ENCODE data around the gene RAB13.
A peak's percentile ranks its signal among the peaks of the same experiment; 100 is the strongest.
"Not testable (repeated sequence)": the region's sequence is repeated elsewhere in the genome, so short reads cannot be mapped to it uniquely, and the experiment has no call there.

The RAB13 gene

DNA sequence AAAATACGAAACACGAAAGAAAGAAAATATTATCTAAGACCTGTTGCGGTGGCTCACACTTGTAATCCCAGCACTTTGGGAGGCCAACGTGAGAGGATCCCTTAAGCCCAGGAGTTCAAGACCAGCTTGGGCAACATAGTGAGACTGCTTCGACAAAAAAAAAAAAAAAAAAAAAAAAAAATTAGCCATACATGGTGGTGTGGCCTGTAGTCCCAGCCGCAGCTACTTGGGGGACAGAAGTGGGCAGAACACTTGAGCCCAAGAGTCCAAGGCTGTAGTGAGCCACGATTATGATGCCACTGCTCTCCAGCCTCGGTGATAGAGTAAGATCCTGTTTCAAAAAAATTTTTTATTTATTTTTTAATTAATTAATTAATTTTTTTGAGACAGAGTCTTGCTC, 1.5 kb upstream of the RAB13 start:
- TF ChIP-seq EZH2 (optimal IDR thresholded peaks at IDR 0.05; ENCODE audit: low read depth, low read length): no peak
- TF ChIP-seq EZH2phosphoT487 (IDR thresholded peaks at IDR 0.05; ENCODE audit: low read length): no peak
- TF ChIP-seq, protein P1, sequence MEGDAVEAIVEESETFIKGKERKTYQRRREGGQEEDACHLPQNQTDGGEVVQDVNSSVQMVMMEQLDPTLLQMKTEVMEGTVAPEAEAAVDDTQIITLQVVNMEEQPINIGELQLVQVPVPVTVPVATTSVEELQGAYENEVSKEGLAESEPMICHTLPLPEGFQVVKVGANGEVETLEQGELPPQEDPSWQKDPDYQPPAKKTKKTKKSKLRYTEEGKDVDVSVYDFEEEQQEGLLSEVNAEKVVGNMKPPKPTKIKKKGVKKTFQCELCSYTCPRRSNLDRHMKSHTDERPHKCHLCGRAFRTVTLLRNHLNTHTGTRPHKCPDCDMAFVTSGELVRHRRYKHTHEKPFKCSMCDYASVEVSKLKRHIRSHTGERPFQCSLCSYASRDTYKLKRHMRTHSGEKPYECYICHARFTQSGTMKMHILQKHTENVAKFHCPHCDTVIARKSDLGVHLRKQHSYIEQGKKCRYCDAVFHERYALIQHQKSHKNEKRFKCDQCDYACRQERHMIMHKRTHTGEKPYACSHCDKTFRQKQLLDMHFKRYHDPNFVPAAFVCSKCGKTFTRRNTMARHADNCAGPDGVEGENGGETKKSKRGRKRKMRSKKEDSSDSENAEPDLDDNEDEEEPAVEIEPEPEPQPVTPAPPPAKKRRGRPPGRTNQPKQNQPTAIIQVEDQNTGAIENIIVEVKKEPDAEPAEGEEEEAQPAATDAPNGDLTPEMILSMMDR (IDR thresholded peaks at IDR 0.05; ENCODE audit: low read length): no peak
- no peaks in the 10 kb centered on the region for H3K9me3 ChIP-seq (replicated peaks; ENCODE audit: insufficient read depth, low read length)
- H3K27ac ChIP-seq (ENCODE audit: low read length): peak overlapping the region; percentile 77; the same call in 1 of the 2 replicates
- peak overlapping the region; percentile 85; the same call in 1 of the 2 replicates for H3K4me2 ChIP-seq (ENCODE audit: low read depth, low read length)
- H3K36me3 ChIP-seq (replicated peaks; ENCODE audit: insufficient read depth, low read length): peaks cover 13% of the 10 kb centered on the region
- peaks cover 26% of the 10 kb centered on the region for H3F3A ChIP-seq (ENCODE audit: insufficient read depth, low read length)
- H3K27me3 ChIP-seq (replicated peaks; ENCODE audit: insufficient read depth, low read length): peaks cover 5% of the 10 kb centered on the region; the same call in 1 of the 2 replicates
- H4K20me1 ChIP-seq (ENCODE audit: insufficient read depth, low read length): no peaks in the 10 kb centered on the region
- peak overlapping the region; percentile 48 for H3K4me3 ChIP-seq (ENCODE audit: low read length)
- no peaks in the 10 kb centered on the region for H3K9me2 ChIP-seq (replicated peaks; ENCODE audit: insufficient read depth, low read length)
- peak overlapping the region; percentile 35; the same call in 1 of the 2 replicates for H3K9ac ChIP-seq (ENCODE audit: low read length)
- H3K4me1 ChIP-seq (ENCODE audit: low read length): peaks cover 13% of the 10 kb centered on the region
- no peak for DNase-seq
- peaks cover 20% of the 10 kb centered on the region for H3K79me2 ChIP-seq (ENCODE audit: low read length)
- H2AFZ ChIP-seq (ENCODE audit: low read length): peak overlapping the region; percentile 90

DNA sequence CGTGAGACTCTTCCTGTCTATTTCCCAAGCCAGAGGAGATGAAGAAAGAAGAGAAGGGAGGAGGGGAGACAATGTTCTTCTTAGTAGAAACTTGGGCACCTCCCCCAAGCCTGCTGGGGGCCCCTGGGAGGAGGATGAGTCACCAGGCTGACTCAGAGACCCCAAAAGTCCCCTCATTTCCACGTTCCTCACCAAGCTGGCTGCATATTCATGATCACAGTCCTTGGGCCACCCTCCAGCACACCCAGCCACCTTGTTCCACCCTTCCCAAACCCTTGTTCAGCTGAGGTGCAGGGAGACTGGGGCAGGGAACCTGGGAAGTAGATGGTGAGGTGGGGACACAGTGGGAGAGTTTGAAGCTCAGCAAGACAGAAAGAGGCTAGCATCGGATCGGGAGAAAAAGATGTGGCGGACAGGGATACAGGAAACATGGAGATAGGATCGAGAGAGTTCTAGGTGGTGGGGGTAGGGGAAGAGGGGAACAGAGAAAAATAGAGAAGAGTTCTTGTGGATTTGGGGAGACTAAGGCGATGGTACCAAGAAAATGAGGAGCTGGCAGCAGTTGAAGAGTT, 712 bp downstream of the RAB13 start:
- H3K4me1 ChIP-seq (ENCODE audit: low read length): 0 out of 2 replicates have a peak, but pooled peaks cover 2% of the 10 kb centered on the region

DNA sequence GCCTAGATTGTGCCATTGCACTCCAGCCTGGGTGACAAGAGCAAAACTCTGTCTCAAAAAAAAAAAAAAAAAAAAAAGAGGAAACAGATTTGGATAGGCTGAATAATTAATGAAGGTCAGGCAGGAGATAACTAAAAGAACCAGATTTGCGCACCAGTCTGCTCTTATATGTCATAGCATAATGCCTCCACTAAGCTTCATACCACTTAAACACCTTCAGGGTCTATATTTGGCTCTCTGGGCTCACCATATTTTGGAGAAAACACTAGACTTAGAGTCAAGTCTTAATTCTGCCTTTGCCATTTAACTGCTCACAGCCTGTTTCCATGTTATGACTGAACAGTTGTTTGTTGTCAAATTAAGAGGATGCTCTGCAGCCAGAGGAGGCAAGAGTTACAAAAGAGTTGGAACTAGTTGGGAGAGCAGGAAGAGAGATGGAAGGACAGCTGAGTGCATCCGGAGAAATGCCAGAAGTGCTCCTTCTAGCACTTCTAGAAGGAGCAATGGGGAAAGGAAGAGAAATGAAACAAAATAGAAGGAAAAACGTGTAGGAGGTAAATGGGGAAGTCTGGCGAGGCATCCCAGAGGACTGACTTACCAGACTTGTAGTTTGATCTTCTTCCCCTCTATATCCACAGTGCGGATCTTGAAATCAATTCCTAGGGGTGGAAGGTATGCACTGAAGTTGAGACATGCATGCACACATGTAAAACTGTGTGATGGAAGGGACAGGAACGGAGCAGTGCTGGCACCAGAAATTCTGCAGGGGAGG, 1.8 kb downstream of the RAB13 start:
- H3K36me3 ChIP-seq (replicated peaks; ENCODE audit: insufficient read depth, low read length): no peaks in the 10 kb centered on the region
- DNase-seq: no peak
- H3K27ac ChIP-seq (ENCODE audit: low read length): no peak overlapping the region
- no peaks in the 10 kb centered on the region for H3K9me3 ChIP-seq (replicated peaks; ENCODE audit: insufficient read depth, low read length)
- no peak for TF ChIP-seq EZH2phosphoT487 (IDR thresholded peaks at IDR 0.05; ENCODE audit: low read length)
- no peak for TF ChIP-seq EZH2 (optimal IDR thresholded peaks at IDR 0.05; ENCODE audit: low read depth, low read length)
- TF ChIP-seq, protein P1 (IDR thresholded peaks at IDR 0.05; ENCODE audit: low read length): no peak
- H3K9me2 ChIP-seq (replicated peaks; ENCODE audit: insufficient read depth, low read length): no peaks in the 10 kb centered on the region
- peaks cover 9% of the 10 kb centered on the region for H3F3A ChIP-seq (ENCODE audit: insufficient read depth, low read length)
- H4K20me1 ChIP-seq (ENCODE audit: insufficient read depth, low read length): no peaks in the 10 kb centered on the region
- H3K9ac ChIP-seq (ENCODE audit: low read length): no peak overlapping the region
- 0 out of 2 replicates have a peak, but pooled peaks cover 2% of the 10 kb centered on the region for H3K4me1 ChIP-seq (ENCODE audit: low read length)
- H3K4me2 ChIP-seq (ENCODE audit: low read depth, low read length): no peak overlapping the region
- H3K4me3 ChIP-seq (ENCODE audit: low read length): no peak overlapping the region
- no peaks in the 10 kb centered on the region for H3K79me2 ChIP-seq (ENCODE audit: low read length)
- peaks cover 5% of the 10 kb centered on the region; the same call in 1 of the 2 replicates for H3K27me3 ChIP-seq (replicated peaks; ENCODE audit: insufficient read depth, low read length)
- no peak overlapping the region for H2AFZ ChIP-seq (ENCODE audit: low read length)

More for the DNA sequence above, 712 bp downstream of the RAB13 start:
- TF ChIP-seq, protein P1 (IDR thresholded peaks at IDR 0.05; ENCODE audit: low read length): no peak
- TF ChIP-seq EZH2 (optimal IDR thresholded peaks at IDR 0.05; ENCODE audit: low read depth, low read length): no peak
- no peak for TF ChIP-seq EZH2phosphoT487 (IDR thresholded peaks at IDR 0.05; ENCODE audit: low read length)
- H3K36me3 ChIP-seq (replicated peaks; ENCODE audit: insufficient read depth, low read length): no peaks in the 10 kb centered on the region
- peaks cover 5% of the 10 kb centered on the region; the same call in 1 of the 2 replicates for H3K27me3 ChIP-seq (replicated peaks; ENCODE audit: insufficient read depth, low read length)
- H3K79me2 ChIP-seq (ENCODE audit: low read length): no peaks in the 10 kb centered on the region
- no peak overlapping the region for H3K4me3 ChIP-seq (ENCODE audit: low read length)
- no peak overlapping the region for H2AFZ ChIP-seq (ENCODE audit: low read length)
- H3K9me3 ChIP-seq (replicated peaks; ENCODE audit: insufficient read depth, low read length): no peaks in the 10 kb centered on the region
- no peaks in the 10 kb centered on the region for H4K20me1 ChIP-seq (ENCODE audit: insufficient read depth, low read length)
- H3K9ac ChIP-seq (ENCODE audit: low read length): no peak overlapping the region
- no peak overlapping the region for H3K27ac ChIP-seq (ENCODE audit: low read length)
- peaks cover 9% of the 10 kb centered on the region for H3F3A ChIP-seq (ENCODE audit: insufficient read depth, low read length)
- no peak overlapping the region for H3K4me2 ChIP-seq (ENCODE audit: low read depth, low read length)
- DNase-seq: no peak
- H3K9me2 ChIP-seq (replicated peaks; ENCODE audit: insufficient read depth, low read length): no peaks in the 10 kb centered on the region

DNA sequence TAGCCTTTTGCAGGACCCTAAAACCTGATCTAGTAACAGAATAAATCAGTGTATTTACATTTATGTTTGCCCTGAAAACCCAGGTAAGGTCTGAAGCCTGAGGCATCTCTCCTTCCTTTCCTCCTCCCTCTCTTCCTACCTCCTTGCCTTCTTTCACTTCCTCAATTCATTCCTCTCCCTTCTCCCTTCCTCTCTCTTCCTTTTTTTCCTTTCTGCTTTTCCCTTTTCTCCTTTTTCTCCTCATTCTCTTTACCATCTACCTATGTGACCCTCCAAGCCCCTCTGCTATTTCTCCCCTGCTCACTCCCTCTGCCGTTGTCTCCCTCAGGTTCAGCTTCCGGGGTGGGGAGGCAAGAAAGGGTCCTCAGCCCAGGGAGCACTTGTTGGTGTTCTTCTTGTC, 4.4 kb downstream of the RAB13 start:
- not testable (repeated sequence) for H3K27ac ChIP-seq (ENCODE audit: low read length); H3K27me3 ChIP-seq (replicated peaks; ENCODE audit: insufficient read depth, low read length); H4K20me1 ChIP-seq (ENCODE audit: insufficient read depth, low read length); H2AFZ ChIP-seq (ENCODE audit: low read length); H3K9me3 ChIP-seq (replicated peaks; ENCODE audit: insufficient read depth, low read length); H3K79me2 ChIP-seq (ENCODE audit: low read length); H3K4me3 ChIP-seq (ENCODE audit: low read length); DNase-seq; H3K9me2 ChIP-seq (replicated peaks; ENCODE audit: insufficient read depth, low read length); H3K9ac ChIP-seq (ENCODE audit: low read length); H3K4me1 ChIP-seq (ENCODE audit: low read length); H3K36me3 ChIP-seq (replicated peaks; ENCODE audit: insufficient read depth, low read length); H3F3A ChIP-seq (ENCODE audit: insufficient read depth, low read length); H3K4me2 ChIP-seq (ENCODE audit: low read depth, low read length)

DNA sequence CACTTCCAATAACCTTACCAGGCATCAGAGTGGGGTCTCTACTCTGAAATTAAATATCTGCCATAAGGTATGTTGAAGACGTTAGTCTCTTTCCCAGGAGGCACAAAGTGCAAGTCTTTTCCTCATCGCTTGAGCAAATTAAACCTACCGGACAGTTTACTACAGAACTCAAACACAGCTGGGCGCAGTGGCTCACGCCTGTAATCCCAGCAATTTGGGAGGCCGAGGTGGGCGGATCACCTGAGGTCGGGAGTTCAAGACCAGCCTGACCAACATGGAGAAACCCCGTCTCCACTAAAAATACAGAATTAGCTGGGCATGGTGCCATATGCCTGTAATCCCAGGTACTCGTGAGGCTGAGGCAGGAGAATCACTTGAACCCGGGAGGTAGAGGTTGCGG, 7.0 kb downstream of the RAB13 start:
- Histone ChIP-seq H3K79me2 (ENCODE audit: low read length) (peaks cover 23% of the 10 kb centered on the region), H3K4me1 (ENCODE audit: low read length) (peaks cover 15% of the 10 kb centered on the region)
- H3K36me3 ChIP-seq (replicated peaks; ENCODE audit: insufficient read depth, low read length); H3K9me2 ChIP-seq (replicated peaks; ENCODE audit: insufficient read depth, low read length); H3F3A ChIP-seq (ENCODE audit: insufficient read depth, low read length); DNase-seq; H3K9ac ChIP-seq (ENCODE audit: low read length); H4K20me1 ChIP-seq (ENCODE audit: insufficient read depth, low read length); H2AFZ ChIP-seq (ENCODE audit: low read length); H3K4me2 ChIP-seq (ENCODE audit: low read depth, low read length); H3K9me3 ChIP-seq (replicated peaks; ENCODE audit: insufficient read depth, low read length); H3K27me3 ChIP-seq (replicated peaks; ENCODE audit: insufficient read depth, low read length); H3K4me3 ChIP-seq (ENCODE audit: low read length); H3K27ac ChIP-seq (ENCODE audit: low read length): not testable (repeated sequence)
